Measurements from ENCODE around the gene MAP1A. TPM values are rescaled to one million over a fixed set of nuclear protein-coding genes. Genes with fewer than 3 reads are reported as not detected.

Gene MAP1A
- total RNA-seq (ENCODE audit: unreplicated experiment), result 301 TPM
- long read RNA-seq, partial matches to known transcripts, result 166 of 170 reads
- long read RNA-seq, other reads (novel, unspliced or antisense), result 4 of 170 reads

- peaks cover 19% of the 10 kb centered on the region for H3K27me3 Mint-ChIP-seq (ENCODE audit: unreplicated experiment)
- H3K27ac Mint-ChIP-seq (ENCODE audit: unreplicated experiment), result peak within 1 kb of the TSS; percentile 100
- peaks cover 42% of the 10 kb centered on the region for H3K4me1 Mint-ChIP-seq (ENCODE audit: low read depth, unreplicated experiment)
- peak within 1 kb of the TSS; percentile 99 for H3K4me3 Mint-ChIP-seq (ENCODE audit: unreplicated experiment)
- DNase-seq, result peak; percentile 82
- TF ChIP-seq CTCF (IDR thresholded peaks at IDR 0.05; ENCODE audit: partially characterized antibody, unreplicated experiment), result no peak
- H3K36me3 Mint-ChIP-seq (ENCODE audit: unreplicated experiment), result peaks cover 30% of the 10 kb centered on the region
- peaks cover 44% of the 10 kb centered on the region for H3K9me3 Mint-ChIP-seq (ENCODE audit: unreplicated experiment)
Observed at GRCh38 chr15:43517354-43518196, at the start of gene MAP1A. Gene MAP1A, plus strand, starts transcription at chr15:43517608. Its CDS starts 3,866 bp downstream, at chr15:43521474.

GRCh38 chr15:43469867-43470266, 47.5 kb upstream of the MAP1A start:
- H3K4me3 Mint-ChIP-seq (ENCODE audit: unreplicated experiment), result no peak overlapping the region
- no peaks in the 10 kb centered on the region for H3K36me3 Mint-ChIP-seq (ENCODE audit: unreplicated experiment)
- no peaks in the 10 kb centered on the region for H3K27me3 Mint-ChIP-seq (ENCODE audit: unreplicated experiment)
- no peaks in the 10 kb centered on the region for H3K9me3 Mint-ChIP-seq (ENCODE audit: unreplicated experiment)
- DNase-seq, result no peak
- no peak for TF ChIP-seq CTCF (IDR thresholded peaks at IDR 0.05; ENCODE audit: partially characterized antibody, unreplicated experiment)
- no peak overlapping the region for H3K27ac Mint-ChIP-seq (ENCODE audit: unreplicated experiment)
- no peaks in the 10 kb centered on the region for H3K4me1 Mint-ChIP-seq (ENCODE audit: low read depth, unreplicated experiment)

GRCh38 chr15:43471975-43472374, 45.4 kb upstream of the MAP1A start:
- Mint-ChIP-seq H3K27me3 (ENCODE audit: unreplicated experiment) (no peaks in the 10 kb centered on the region), H3K4me3 (ENCODE audit: unreplicated experiment) (no peak overlapping the region), H3K9me3 (ENCODE audit: unreplicated experiment) (no peaks in the 10 kb centered on the region), H3K36me3 (ENCODE audit: unreplicated experiment) (no peaks in the 10 kb centered on the region), H3K27ac (ENCODE audit: unreplicated experiment) (no peak overlapping the region), H3K4me1 (ENCODE audit: low read depth, unreplicated experiment) (no peaks in the 10 kb centered on the region)
- no peak for TF ChIP-seq CTCF (IDR thresholded peaks at IDR 0.05; ENCODE audit: partially characterized antibody, unreplicated experiment)
- DNase-seq, result no peak

GRCh38 chr15:43473885-43474284, 43.5 kb upstream of the MAP1A start:
- Mint-ChIP-seq H3K27me3 (ENCODE audit: unreplicated experiment) (no peaks in the 10 kb centered on the region), H3K4me3 (ENCODE audit: unreplicated experiment) (no peak overlapping the region), H3K36me3 (ENCODE audit: unreplicated experiment) (no peaks in the 10 kb centered on the region), H3K9me3 (ENCODE audit: unreplicated experiment) (no peaks in the 10 kb centered on the region), H3K4me1 (ENCODE audit: low read depth, unreplicated experiment) (no peaks in the 10 kb centered on the region), H3K27ac (ENCODE audit: unreplicated experiment) (no peak overlapping the region)
- TF ChIP-seq CTCF (IDR thresholded peaks at IDR 0.05; ENCODE audit: partially characterized antibody, unreplicated experiment), result no peak
- no peak for DNase-seq
